ENCODE results near the gene ITGA7.
A peak's percentile ranks its signal among the peaks of the same experiment; 100 is the strongest.

ITGA7 gene

GRCh38 chr12:55733858-55734257 lies 26.2 kb upstream of the ITGA7 start:
- Histone ChIP-seq H3K27me3 (ENCODE audit: control insufficient read depth, insufficient read depth, low read length) (no peaks in the 10 kb centered on the region), H3K4me3 (ENCODE audit: low read length) (no peak overlapping the region), H3K36me3 (ENCODE audit: control insufficient read depth, insufficient read depth, low read length) (no peaks in the 10 kb centered on the region), H3K27ac (ENCODE audit: low read length) (no peak overlapping the region), H3K9me3 (ENCODE audit: control insufficient read depth, insufficient read depth, low read length) (no peaks in the 10 kb centered on the region), H3K4me1 (ENCODE audit: control insufficient read depth, insufficient read depth, low read length) (peaks cover 4% of the 10 kb centered on the region; the same call in 1 of the 2 replicates)
- no CpG with 5 or more reads among the region's 2 CpGs for WGBS (ENCODE audit: insufficient coverage, insufficient read length)
- no peak for DNase-seq (ENCODE audit: low read depth, low spot score)

GRCh38 chr12:55733021-55733555 lies 25.4 kb upstream of the ITGA7 start:
- no peaks in the 10 kb centered on the region for H3K36me3 ChIP-seq (ENCODE audit: control insufficient read depth, insufficient read depth, low read length)
- DNase-seq (ENCODE audit: low read depth, low spot score) = no peak
- H3K4me1 ChIP-seq (ENCODE audit: control insufficient read depth, insufficient read depth, low read length) = peaks cover 4% of the 10 kb centered on the region; the same call in 1 of the 2 replicates
- WGBS (ENCODE audit: insufficient coverage, insufficient read length) = no CpG with 5 or more reads among the region's 14 CpGs
- H3K27ac ChIP-seq (ENCODE audit: low read length) = no peak overlapping the region
- H3K27me3 ChIP-seq (ENCODE audit: control insufficient read depth, insufficient read depth, low read length) = no peaks in the 10 kb centered on the region
- H3K9me3 ChIP-seq (ENCODE audit: control insufficient read depth, insufficient read depth, low read length) = no peaks in the 10 kb centered on the region
- no peak overlapping the region for H3K4me3 ChIP-seq (ENCODE audit: low read length)

- Histone ChIP-seq H3K27ac (ENCODE audit: low read length) (no peak overlapping the region), H3K27me3 (ENCODE audit: control insufficient read depth, insufficient read depth, low read length) (no peaks in the 10 kb centered on the region), H3K36me3 (ENCODE audit: control insufficient read depth, insufficient read depth, low read length) (no peaks in the 10 kb centered on the region), H3K4me1 (ENCODE audit: control insufficient read depth, insufficient read depth, low read length) (peaks cover 3% of the 10 kb centered on the region; the same call in 1 of the 2 replicates), H3K9me3 (ENCODE audit: control insufficient read depth, insufficient read depth, low read length) (no peaks in the 10 kb centered on the region), H3K4me3 (ENCODE audit: low read length) (no peak overlapping the region)
- no peak for DNase-seq (ENCODE audit: low read depth, low spot score)
- WGBS (ENCODE audit: insufficient coverage, insufficient read length) = no CpG with 5 or more reads among the region's 4 CpGs
Observed at GRCh38 chr12:55732288-55732687, 24.6 kb upstream of the ITGA7 start.

- Histone ChIP-seq H3K27me3 (ENCODE audit: control insufficient read depth, insufficient read depth, low read length) (no peaks in the 10 kb centered on the region), H3K36me3 (ENCODE audit: control insufficient read depth, insufficient read depth, low read length) (peaks cover 3% of the 10 kb centered on the region; the same call in 1 of the 2 replicates), H3K9me3 (ENCODE audit: control insufficient read depth, insufficient read depth, low read length) (no peaks in the 10 kb centered on the region), H3K27ac (ENCODE audit: low read length) (no peak overlapping the region), H3K4me1 (ENCODE audit: control insufficient read depth, insufficient read depth, low read length) (0 out of 2 replicates have a peak, but pooled peaks cover 1% of the 10 kb centered on the region), H3K4me3 (ENCODE audit: low read length) (peak overlapping the region; percentile 68; the same call in 1 of the 2 replicates)
- DNase-seq (ENCODE audit: low read depth, low spot score) = no peak
- no CpG with 5 or more reads among the region's 19 CpGs for WGBS (ENCODE audit: insufficient coverage, insufficient read length)
Observed at GRCh38 chr12:55729819-55730818, 22.4 kb upstream of the ITGA7 start.

GRCh38 chr12:55728939-55729818 lies 21.5 kb upstream of the ITGA7 start, which contains the start of gene CD63:
Gene CD63, minus strand, starts transcription at chr12:55729009. Its CDS starts 668 bp downstream, at chr12:55728341.
- H3K4me1 ChIP-seq (ENCODE audit: control insufficient read depth, insufficient read depth, low read length) = 0 out of 2 replicates have a peak, but pooled peaks cover 1% of the 10 kb centered on the region
- H3K27me3 ChIP-seq (ENCODE audit: control insufficient read depth, insufficient read depth, low read length) = no peaks in the 10 kb centered on the region
- H3K4me3 ChIP-seq (ENCODE audit: low read length) = peak within 1 kb of the TSS; percentile 68
- DNase-seq (ENCODE audit: low read depth, low spot score) = no peak
- H3K36me3 ChIP-seq (ENCODE audit: control insufficient read depth, insufficient read depth, low read length) = peaks cover 5% of the 10 kb centered on the region
- no peak within 1 kb of the TSS for H3K27ac ChIP-seq (ENCODE audit: low read length)
- no peaks in the 10 kb centered on the region for H3K9me3 ChIP-seq (ENCODE audit: control insufficient read depth, insufficient read depth, low read length)
- WGBS (ENCODE audit: insufficient coverage, insufficient read length) = no CpG with 5 or more reads among the region's 61 CpGs

- H3K36me3 ChIP-seq (ENCODE audit: control insufficient read depth, insufficient read depth, low read length) = peaks cover 8% of the 10 kb centered on the region
Observed at GRCh38 chr12:55728186-55728938, 20.7 kb upstream of the ITGA7 start.

GRCh38 chr12:55727643-55728185 lies 20.0 kb upstream of the ITGA7 start:
- no peak for DNase-seq (ENCODE audit: low read depth, low spot score)
- no peaks in the 10 kb centered on the region for H3K27me3 ChIP-seq (ENCODE audit: control insufficient read depth, insufficient read depth, low read length)
- peak overlapping the region; percentile 68; the same call in 1 of the 2 replicates for H3K4me3 ChIP-seq (ENCODE audit: low read length)
- H3K9me3 ChIP-seq (ENCODE audit: control insufficient read depth, insufficient read depth, low read length) = no peaks in the 10 kb centered on the region
- H3K27ac ChIP-seq (ENCODE audit: low read length) = no peak overlapping the region
- 0 out of 2 replicates have a peak, but pooled peaks cover 1% of the 10 kb centered on the region for H3K4me1 ChIP-seq (ENCODE audit: control insufficient read depth, insufficient read depth, low read length)
- WGBS (ENCODE audit: insufficient coverage, insufficient read length) = no CpG with 5 or more reads among the region's 9 CpGs
- H3K36me3 ChIP-seq (ENCODE audit: control insufficient read depth, insufficient read depth, low read length) = peaks cover 8% of the 10 kb centered on the region

More at GRCh38 chr12:55728186-55728938, 20.7 kb upstream of the ITGA7 start:
- Histone ChIP-seq H3K4me3 (ENCODE audit: low read length) (peak overlapping the region; percentile 68), H3K4me1 (ENCODE audit: control insufficient read depth, insufficient read depth, low read length) (0 out of 2 replicates have a peak, but pooled peaks cover 1% of the 10 kb centered on the region), H3K27ac (ENCODE audit: low read length) (no peak overlapping the region), H3K27me3 (ENCODE audit: control insufficient read depth, insufficient read depth, low read length) (no peaks in the 10 kb centered on the region), H3K9me3 (ENCODE audit: control insufficient read depth, insufficient read depth, low read length) (no peaks in the 10 kb centered on the region)
- no CpG with 5 or more reads among the region's 61 CpGs for WGBS (ENCODE audit: insufficient coverage, insufficient read length)
- DNase-seq (ENCODE audit: low read depth, low spot score) = no peak

GRCh38 chr12:55726971-55727370 lies 19.3 kb upstream of the ITGA7 start:
- no CpG with 5 or more reads among the region's 10 CpGs for WGBS (ENCODE audit: insufficient coverage, insufficient read length)
- Histone ChIP-seq H3K9me3 (ENCODE audit: control insufficient read depth, insufficient read depth, low read length) (no peaks in the 10 kb centered on the region), H3K27me3 (ENCODE audit: control insufficient read depth, insufficient read depth, low read length) (no peaks in the 10 kb centered on the region), H3K27ac (ENCODE audit: low read length) (no peak overlapping the region), H3K4me3 (ENCODE audit: low read length) (no peak overlapping the region; the same call in 1 of the 2 replicates), H3K36me3 (ENCODE audit: control insufficient read depth, insufficient read depth, low read length) (peaks cover 8% of the 10 kb centered on the region), H3K4me1 (ENCODE audit: control insufficient read depth, insufficient read depth, low read length) (no peaks in the 10 kb centered on the region)
- DNase-seq (ENCODE audit: low read depth, low spot score) = no peak

GRCh38 chr12:55725556-55725955 lies 17.9 kb upstream of the ITGA7 start:
- H3K4me3 ChIP-seq (ENCODE audit: low read length) = no peak overlapping the region
- no peaks in the 10 kb centered on the region for H3K9me3 ChIP-seq (ENCODE audit: control insufficient read depth, insufficient read depth, low read length)
- no CpG with 5 or more reads among the region's 3 CpGs for WGBS (ENCODE audit: insufficient coverage, insufficient read length)
- no peaks in the 10 kb centered on the region for H3K27me3 ChIP-seq (ENCODE audit: control insufficient read depth, insufficient read depth, low read length)
- no peak overlapping the region for H3K27ac ChIP-seq (ENCODE audit: low read length)
- no peak for DNase-seq (ENCODE audit: low read depth, low spot score)
- H3K4me1 ChIP-seq (ENCODE audit: control insufficient read depth, insufficient read depth, low read length) = no peaks in the 10 kb centered on the region
- peaks cover 8% of the 10 kb centered on the region for H3K36me3 ChIP-seq (ENCODE audit: control insufficient read depth, insufficient read depth, low read length)
